GM12874 (cell line): ENCODE measurements around the gene SCFD2.

Experiments used
- CTCF ChIP-seq: IDR thresholded peaks from 2 replicates; pipeline ENCODE4 v1.5.1; 2011; ENCODE audit warnings: low read depth, mild to moderate bottlenecking, control low read depth, low read length, moderate library complexity; ENCODE audit not compliant: insufficient read depth

SCFD2 gene

GRCh38 chr4:52889778-52890520 lies 475.9 kb downstream of the SCFD2 start:
- no peak for TF ChIP-seq CTCF

DNA sequence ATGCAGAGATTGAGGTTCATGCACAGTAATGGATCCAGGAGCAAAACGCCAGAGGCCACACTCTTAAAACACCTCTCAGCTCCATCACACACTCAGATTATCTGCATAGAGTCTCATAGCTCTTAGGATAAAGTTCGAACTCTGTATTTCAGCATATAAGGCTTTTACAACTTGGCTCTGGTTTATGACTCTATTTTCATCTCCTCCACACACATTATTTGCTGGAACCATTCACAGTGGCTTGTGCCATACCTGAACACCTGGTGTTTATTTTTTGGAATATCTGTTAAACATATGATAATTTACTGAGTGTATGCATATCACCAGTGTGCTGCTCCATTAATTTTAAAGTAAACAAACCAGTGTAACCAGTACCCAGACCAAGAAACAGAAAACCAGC lies 476.5 kb downstream of the SCFD2 start:
- TF ChIP-seq CTCF: no peak

DNA sequence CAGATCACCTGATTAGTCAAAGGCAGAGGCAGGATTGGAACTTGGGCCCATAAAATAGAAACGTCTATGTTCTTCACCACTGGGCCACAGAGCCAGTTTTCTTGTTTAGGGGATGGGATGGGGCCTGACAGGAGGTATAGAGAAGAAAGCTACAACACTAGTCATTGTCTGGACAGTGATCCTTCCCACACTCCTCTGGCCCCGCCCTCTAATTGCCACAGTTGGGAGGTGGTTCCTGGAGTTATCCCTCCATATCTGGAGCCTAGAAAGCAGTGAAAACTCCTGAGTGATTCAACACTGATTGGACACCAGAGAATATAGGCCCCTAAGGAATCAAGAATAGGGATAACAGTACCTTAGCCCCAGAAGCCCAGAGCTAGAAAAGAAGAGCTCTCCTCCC lies 480.9 kb downstream of the SCFD2 start:
- TF ChIP-seq CTCF: no peak

DNA sequence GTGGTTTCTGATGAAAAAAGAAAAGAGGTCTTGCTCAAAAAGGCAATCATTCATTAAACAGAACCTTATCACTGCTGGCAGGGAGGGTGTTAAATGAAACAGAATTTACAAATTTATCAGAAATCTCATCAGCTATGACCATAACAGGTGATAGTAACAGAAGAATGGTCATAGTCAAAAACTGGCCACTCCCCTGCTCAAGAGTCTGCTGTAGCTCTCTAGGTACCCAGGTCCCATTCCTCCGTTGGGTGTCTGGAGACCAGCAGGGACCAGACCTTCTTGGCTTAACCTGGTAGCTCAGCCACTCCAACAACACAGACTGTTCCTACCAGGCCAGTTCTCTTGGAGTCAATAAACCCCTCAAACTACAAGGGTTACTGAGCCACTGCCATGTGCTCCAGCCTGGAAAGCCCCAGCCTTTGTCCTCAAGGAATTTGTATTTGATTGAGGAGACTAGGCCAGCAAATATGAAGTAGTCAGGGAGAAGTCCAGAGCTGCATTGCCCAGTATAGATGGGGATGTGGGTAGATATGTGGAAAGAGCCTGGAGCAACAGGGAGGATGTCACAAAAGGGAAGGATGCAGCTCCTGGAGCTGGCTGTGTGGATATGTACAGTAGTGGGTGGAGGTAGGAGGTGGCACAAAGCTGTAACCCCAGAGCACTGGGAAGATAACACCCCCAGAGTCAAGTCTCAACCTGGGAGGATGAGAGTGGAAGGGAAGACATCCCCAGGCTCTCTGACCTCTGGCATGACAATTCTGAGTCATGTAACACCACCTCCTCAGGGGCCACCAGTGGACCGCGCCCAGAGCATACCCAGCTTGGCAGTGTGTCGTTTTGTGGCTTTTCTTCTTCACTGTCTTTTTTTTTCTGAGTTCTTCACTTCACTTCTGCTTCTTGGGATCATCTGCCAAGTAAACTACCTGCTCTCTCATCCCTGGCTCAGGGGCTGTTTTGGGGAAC lies 481.9 kb downstream of the SCFD2 start:
- TF ChIP-seq CTCF: no peak

GRCh38 chr4:52883183-52883621 lies 482.7 kb downstream of the SCFD2 start:
- no peak for TF ChIP-seq CTCF

- no peak for TF ChIP-seq CTCF
These were observed 484.9 kb downstream of the SCFD2 start for GRCh38 chr4:52880994-52881393.

- no peak for TF ChIP-seq CTCF
These were observed 486.4 kb downstream of the SCFD2 start for GRCh38 chr4:52879471-52879870.
